SK-N-SH treated with all-trans-retinoic acid at 6 μM for 48 hours (cell line): Measurements from ENCODE around the gene C1GALT1.

ENCODE experiments used
- ATAC-seq: fragments of 200-7000 bp; cut with Tn5 transposase; 3 replicates; pipeline ENCODE4 v1.9.1; 2020; ENCODE audit warnings: mild to moderate bottlenecking, moderate library complexity
- ARNTL ChIP-seq: fragments of 450-650 bp; formaldehyde crosslinking; IDR thresholded peaks from 2 replicates; pipeline ENCODE4 v1.5.0; 2020; ENCODE audit warnings: low read depth, mild to moderate bottlenecking, moderate library complexity, borderline replicate concordance
- BACH2 ChIP-seq: fragments of 250-450 bp; sonication (Bioruptor Pico); IDR thresholded peaks from 2 replicates; pipeline ENCODE4 v1.9.0; 2021; ENCODE audit warnings: mild to moderate bottlenecking, borderline replicate concordance
- CREB5 ChIP-seq: fragments of 250-450 bp; sonication (Bioruptor Pico); IDR thresholded peaks from 2 replicates; pipeline ENCODE4 v1.5.1; 2020; ENCODE audit warnings: low read depth, mild to moderate bottlenecking, moderate library complexity
- CSDC2 ChIP-seq: fragments of 250-450 bp; sonication (Bioruptor Pico); IDR thresholded peaks from 2 replicates; pipeline ENCODE4 v1.5.0; 2020; ENCODE audit warnings: mild to moderate bottlenecking, moderate library complexity
- CSRNP3 ChIP-seq: fragments of 250-450 bp; sonication (Bioruptor Pico); IDR thresholded peaks from 2 replicates; pipeline ENCODE4 v1.5.1; 2021; ENCODE audit warnings: mild to moderate bottlenecking, moderate library complexity
- ESRRG ChIP-seq: fragments of 250-450 bp; sonication (Bioruptor Pico); IDR thresholded peaks from 2 replicates; pipeline ENCODE4 v1.6.1; 2021; ENCODE audit warnings: mild to moderate bottlenecking
- ISL1 ChIP-seq: fragments of 250-450 bp; sonication (Bioruptor Pico); IDR thresholded peaks from 2 replicates; pipeline ENCODE4 v2.1.2; 2022; ENCODE audit warnings: mild to moderate bottlenecking, moderate library complexity
- OSR1 ChIP-seq: fragments of 250-450 bp; sonication (Bioruptor Pico); IDR thresholded peaks from 2 replicates; pipeline ENCODE4 v1.8.0; 2022; ENCODE audit warnings: moderate library complexity, mild to moderate bottlenecking, inconsistent platforms
- POU6F1 ChIP-seq: fragments of 250-450 bp; sonication (Bioruptor Pico); IDR thresholded peaks from 2 replicates; pipeline ENCODE4 v1.8.0; 2021; ENCODE audit warnings: low read depth, mild to moderate bottlenecking, moderate library complexity, borderline replicate concordance
- RARB ChIP-seq: fragments of 250-450 bp; sonication (Bioruptor Pico); IDR thresholded peaks from 2 replicates; pipeline ENCODE4 v1.8.0; 2021; ENCODE audit warnings: mild to moderate bottlenecking, moderate library complexity
- SNAI2 ChIP-seq: fragments of 250-450 bp; sonication (Bioruptor Pico); IDR thresholded peaks from 2 replicates; pipeline ENCODE4 v1.5.0; 2020; ENCODE audit warnings: mild to moderate bottlenecking, moderate library complexity
- TOX ChIP-seq: fragments of 250-450 bp; sonication (Bioruptor Pico); IDR thresholded peaks from 2 replicates; pipeline ENCODE4 v1.8.0; 2021; ENCODE audit warnings: mild to moderate bottlenecking, moderate library complexity, borderline replicate concordance
- TSHZ2 ChIP-seq: fragments of 250-450 bp; sonication (Bioruptor Pico); IDR thresholded peaks from 2 replicates; pipeline ENCODE4 v1.5.0; 2020; ENCODE audit warnings: mild to moderate bottlenecking, moderate library complexity
- ZC3H10 ChIP-seq: fragments of 250-450 bp; sonication (Bioruptor Pico); IDR thresholded peaks from 2 replicates; pipeline ENCODE4 v1.5.1; 2021; ENCODE audit warnings: mild to moderate bottlenecking, moderate library complexity
- ZFP3 ChIP-seq: fragments of 250-450 bp; sonication (Bioruptor Pico); IDR thresholded peaks from 2 replicates; pipeline ENCODE4 v1.5.0; 2020; ENCODE audit warnings: mild to moderate bottlenecking, moderate library complexity
- ZNF565 ChIP-seq: fragments of 450-650 bp; formaldehyde crosslinking; conservative IDR thresholded peaks from 2 replicates; pipeline ENCODE4 v1.5.0; 2020; ENCODE audit warnings: low read depth, mild to moderate bottlenecking, moderate library complexity
- ZNF70 ChIP-seq: fragments of 450-650 bp; formaldehyde crosslinking; IDR thresholded peaks from 2 replicates; pipeline ENCODE4 v1.5.0; 2020; ENCODE audit warnings: mild to moderate bottlenecking, moderate library complexity
- ZNF8 ChIP-seq: fragments of 450-650 bp; formaldehyde crosslinking; IDR thresholded peaks from 2 replicates; pipeline ENCODE4 v1.5.0; 2020; ENCODE audit warnings: mild to moderate bottlenecking, moderate library complexity

The C1GALT1 gene

GRCh38 chr7:7231000-7231399, 48.7 kb downstream of the C1GALT1 start:
- no peak for TF ChIP-seq ESRRG (CRISPR knock-in tag)
- no peak for TF ChIP-seq ZFP3
- no peak for TF ChIP-seq BACH2 (CRISPR knock-in tag)
- no peak for TF ChIP-seq RARB (CRISPR knock-in tag)
- no peak for TF ChIP-seq ZNF565 (CRISPR knock-in tag)
- no peak for TF ChIP-seq TSHZ2 (CRISPR knock-in tag)
- TF ChIP-seq CSDC2 (CRISPR knock-in tag), result no peak
- no peak for TF ChIP-seq POU6F1 (CRISPR knock-in tag)
- no peak for TF ChIP-seq OSR1 (CRISPR knock-in tag)
- no peak for ATAC-seq

GRCh38 chr7:7231865-7232264, 49.5 kb downstream of the C1GALT1 start:
- no peak for TF ChIP-seq SNAI2 (CRISPR knock-in tag)
- no peak for TF ChIP-seq BACH2 (CRISPR knock-in tag)
- ATAC-seq, result no peak

GRCh38 chr7:7235347-7235746, 53.0 kb downstream of the C1GALT1 start:
- no peak for TF ChIP-seq ESRRG (CRISPR knock-in tag)
- ATAC-seq, result no peak

GRCh38 chr7:7236041-7236440, 53.7 kb downstream of the C1GALT1 start:
- TF ChIP-seq TOX (CRISPR knock-in tag), result no peak
- TF ChIP-seq SNAI2 (CRISPR knock-in tag), result no peak
- no peak for TF ChIP-seq BACH2 (CRISPR knock-in tag)
- no peak for ATAC-seq

GRCh38 chr7:7237201-7237977, 55.0 kb downstream of the C1GALT1 start:
- TF ChIP-seq CSRNP3 (CRISPR knock-in tag), result no peak
- TF ChIP-seq ZNF70, result no peak
- no peak for TF ChIP-seq BACH2 (CRISPR knock-in tag)
- TF ChIP-seq CSDC2 (CRISPR knock-in tag), result no peak
- TF ChIP-seq ISL1 (CRISPR knock-in tag), result no peak
- TF ChIP-seq ZFP3, result no peak
- no peak for TF ChIP-seq POU6F1 (CRISPR knock-in tag)
- no peak for TF ChIP-seq OSR1 (CRISPR knock-in tag)
- no peak for TF ChIP-seq ARNTL (CRISPR knock-in tag)
- TF ChIP-seq RARB (CRISPR knock-in tag), result no peak
- no peak for TF ChIP-seq CREB5 (CRISPR knock-in tag)
- TF ChIP-seq ZNF8 (CRISPR knock-in tag), result no peak
- TF ChIP-seq ZNF565 (CRISPR knock-in tag), result no peak
- no peak for TF ChIP-seq ZC3H10 (CRISPR knock-in tag)
- ATAC-seq, result no peak
